COLO668 (cell line): ENCODE measurements around the gene TDRD9.
"Not testable (repeated sequence)": the region's sequence is repeated elsewhere in the genome, so short reads cannot be mapped to it uniquely, and the experiment has no call there.

Experiments used
- DNase-seq: peaks from one replicate; lab custom pipeline; 2025; ENCODE audit not compliant: unreplicated experiment; lab: John Stamatoyannopoulos, UW

Gene TDRD9

GRCh38 chr14:103892247-103892646 lies 36.0 kb upstream of the TDRD9 start:
- no peak for DNase-seq

GRCh38 chr14:103894034-103894722 lies 34.1 kb upstream of the TDRD9 start:
- no peak for DNase-seq

- DNase-seq, result no peak
Measured at GRCh38 chr14:103894723-103895059, 33.6 kb upstream of the TDRD9 start.

DNA sequence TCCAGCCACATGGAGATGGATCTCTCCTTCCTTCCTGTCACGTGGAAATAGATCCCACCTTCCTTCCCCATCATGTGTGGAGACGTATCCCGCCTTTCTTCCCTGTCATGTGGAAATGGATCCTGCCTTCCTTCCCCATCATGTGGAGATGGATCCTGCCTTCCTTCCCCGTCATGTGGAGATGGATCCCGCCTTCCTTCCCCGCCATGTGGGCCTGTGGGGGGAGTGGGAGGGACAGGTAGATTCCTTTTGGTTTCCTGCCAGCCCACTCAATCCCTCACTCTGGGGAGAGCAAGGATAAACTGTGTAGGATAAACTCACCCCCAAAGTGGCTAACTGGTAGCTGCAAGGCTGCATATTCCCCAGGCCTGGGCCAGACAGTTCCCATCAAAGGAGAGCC lies 31.7 kb upstream of the TDRD9 start:
- DNase-seq, result no peak

GRCh38 chr14:103897075-103897947 lies 30.9 kb upstream of the TDRD9 start:
- no peak for DNase-seq

- DNase-seq, result no peak
Measured at GRCh38 chr14:103898204-103898603, 30.1 kb upstream of the TDRD9 start.

GRCh38 chr14:103898711-103899110 lies 29.5 kb upstream of the TDRD9 start:
- DNase-seq, result no peak

- DNase-seq, result no peak
Measured at GRCh38 chr14:103899316-103899715, 28.9 kb upstream of the TDRD9 start.

GRCh38 chr14:103899833-103900232 lies 28.4 kb upstream of the TDRD9 start:
- DNase-seq, result no peak

DNA sequence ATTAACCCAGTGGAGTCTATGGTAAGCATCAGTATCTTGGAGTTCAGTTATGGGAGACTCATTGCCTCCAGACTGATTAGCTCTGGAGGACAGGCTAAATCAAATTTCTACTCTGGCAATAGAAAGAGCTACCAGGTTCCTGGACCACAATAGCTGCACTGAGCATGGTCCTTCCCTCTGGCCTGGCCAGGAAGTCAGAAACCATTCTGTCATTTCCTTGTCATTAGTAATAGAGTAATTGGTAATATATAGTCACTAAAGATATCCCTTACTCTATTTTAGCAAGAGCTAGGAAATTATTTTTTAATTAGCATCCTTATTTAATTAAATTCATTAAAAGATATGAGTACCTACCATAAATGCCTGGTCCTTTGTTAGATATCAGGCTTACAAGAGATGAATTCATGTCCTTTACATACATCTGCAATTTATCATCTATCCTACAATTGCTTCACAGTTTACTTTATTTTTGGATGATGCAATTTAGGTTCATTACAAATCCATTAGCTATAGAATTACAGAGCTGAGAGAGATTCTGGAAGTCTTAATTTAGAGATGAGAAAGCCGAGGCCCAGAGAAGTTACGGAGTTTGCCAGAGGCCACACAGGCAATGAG lies 23.7 kb upstream of the TDRD9 start:
- no peak for DNase-seq

DNA sequence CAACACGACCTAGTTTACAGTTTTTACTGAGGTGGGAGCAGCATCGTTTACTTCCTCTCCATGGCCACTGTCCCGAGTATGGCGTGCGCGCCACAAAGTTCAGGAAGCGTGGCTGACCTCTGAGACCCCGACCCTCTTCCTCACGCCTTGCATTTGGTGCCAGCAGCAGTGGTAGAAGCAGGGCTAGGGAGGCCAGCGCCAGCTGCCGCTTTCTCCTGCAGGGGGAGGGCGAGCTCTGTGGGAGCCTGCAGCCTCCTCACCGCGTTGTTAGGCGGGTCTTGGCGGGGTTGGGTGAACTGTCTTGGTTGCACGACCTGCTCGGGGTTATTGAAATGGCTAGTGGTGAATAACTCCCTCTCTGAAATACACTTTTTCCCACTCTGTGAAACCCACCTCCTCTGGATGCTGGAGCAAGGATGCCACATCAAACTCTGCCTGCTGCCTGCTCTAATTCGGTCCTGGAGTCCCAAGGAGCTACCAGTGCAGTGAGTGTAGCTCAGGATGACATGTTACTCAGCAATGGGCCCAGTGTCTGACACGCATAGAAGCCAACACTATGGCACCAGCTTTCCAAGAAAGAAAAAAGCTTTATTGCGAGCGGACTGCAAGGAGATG lies 22.3 kb upstream of the TDRD9 start:
- DNase-seq, result no peak

DNA sequence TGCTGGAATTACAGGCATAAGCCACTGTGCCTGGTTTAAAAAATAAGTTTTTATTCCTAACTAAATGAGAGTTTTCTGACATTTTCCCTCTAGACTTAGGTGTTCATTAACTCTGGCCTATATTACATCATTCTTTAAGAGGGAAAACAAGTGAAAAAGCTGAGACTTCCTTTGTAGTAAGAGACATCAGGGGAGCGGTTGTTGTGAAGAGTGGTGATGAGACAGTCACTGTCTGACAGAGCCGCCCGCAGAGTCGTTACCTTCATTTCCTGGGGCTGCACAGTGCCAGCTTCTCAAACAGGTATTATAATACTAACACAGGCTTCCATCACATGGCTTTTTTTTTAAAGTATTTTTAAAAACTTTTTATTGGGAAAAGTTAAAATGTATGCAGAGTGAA lies 19.7 kb upstream of the TDRD9 start:
- DNase-seq, result no peak

DNA sequence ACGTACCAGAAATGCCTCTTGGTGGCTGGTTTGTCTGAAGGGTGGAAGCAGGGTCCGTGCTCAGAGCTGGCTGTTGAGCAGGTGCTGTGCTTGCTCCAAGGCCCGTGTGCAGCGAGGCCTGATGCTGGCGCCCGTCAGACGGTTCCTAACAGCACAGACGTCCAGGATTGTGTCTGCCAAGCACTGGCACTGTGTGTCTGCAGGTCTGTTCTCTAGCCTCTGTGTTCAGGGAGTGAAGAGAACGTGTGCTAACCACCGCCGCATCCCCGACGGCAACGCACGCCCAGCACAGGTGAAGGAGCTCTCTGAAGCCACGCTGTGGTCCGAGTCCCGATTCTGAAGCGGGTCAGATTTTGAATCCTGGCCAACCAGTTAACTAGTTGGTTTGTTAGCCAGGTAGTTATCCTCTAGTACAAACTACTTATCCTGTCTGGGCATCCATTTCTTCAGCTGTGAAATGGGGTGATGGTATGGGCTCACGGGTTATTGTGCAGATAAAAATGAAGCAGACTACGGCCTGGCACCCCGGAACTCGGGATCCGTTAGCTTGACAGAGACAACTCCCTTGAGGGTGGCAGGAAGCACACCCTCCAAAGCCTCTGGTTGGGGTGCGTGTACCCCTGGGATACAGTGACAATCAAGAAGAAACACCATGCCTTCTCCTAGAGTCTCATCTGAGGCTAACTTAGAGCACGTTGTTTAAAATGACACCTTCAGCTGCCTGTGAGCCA lies 18.6 kb upstream of the TDRD9 start:
- no peak for DNase-seq

GRCh38 chr14:103910262-103910935 lies 17.9 kb upstream of the TDRD9 start:
- peak; percentile 84 for DNase-seq

DNA sequence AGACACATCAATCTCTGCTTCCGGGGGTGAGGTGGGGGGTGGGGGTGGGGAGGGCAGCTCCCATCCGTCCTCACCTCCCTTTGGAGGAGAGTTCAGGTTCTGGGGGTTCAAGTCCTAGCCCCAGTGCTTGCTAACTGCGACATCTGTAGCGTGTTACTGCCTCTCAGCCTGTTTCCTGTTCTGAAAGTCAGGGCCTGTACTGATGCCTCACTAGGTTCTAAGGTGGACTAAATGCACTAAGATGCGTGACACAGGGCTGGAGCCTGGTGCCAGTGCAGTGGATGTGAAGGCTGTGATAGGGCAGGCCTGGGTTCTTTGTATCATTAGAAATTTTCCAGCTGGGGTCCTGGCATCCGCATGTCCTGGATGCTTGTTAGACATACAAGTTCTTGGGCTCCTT lies 17.3 kb upstream of the TDRD9 start:
- DNase-seq, result no peak

GRCh38 chr14:103915616-103916015 lies 12.6 kb upstream of the TDRD9 start:
- DNase-seq, result no peak

- DNase-seq, result no peak
Measured at GRCh38 chr14:103916636-103917262, 11.5 kb upstream of the TDRD9 start.

DNA sequence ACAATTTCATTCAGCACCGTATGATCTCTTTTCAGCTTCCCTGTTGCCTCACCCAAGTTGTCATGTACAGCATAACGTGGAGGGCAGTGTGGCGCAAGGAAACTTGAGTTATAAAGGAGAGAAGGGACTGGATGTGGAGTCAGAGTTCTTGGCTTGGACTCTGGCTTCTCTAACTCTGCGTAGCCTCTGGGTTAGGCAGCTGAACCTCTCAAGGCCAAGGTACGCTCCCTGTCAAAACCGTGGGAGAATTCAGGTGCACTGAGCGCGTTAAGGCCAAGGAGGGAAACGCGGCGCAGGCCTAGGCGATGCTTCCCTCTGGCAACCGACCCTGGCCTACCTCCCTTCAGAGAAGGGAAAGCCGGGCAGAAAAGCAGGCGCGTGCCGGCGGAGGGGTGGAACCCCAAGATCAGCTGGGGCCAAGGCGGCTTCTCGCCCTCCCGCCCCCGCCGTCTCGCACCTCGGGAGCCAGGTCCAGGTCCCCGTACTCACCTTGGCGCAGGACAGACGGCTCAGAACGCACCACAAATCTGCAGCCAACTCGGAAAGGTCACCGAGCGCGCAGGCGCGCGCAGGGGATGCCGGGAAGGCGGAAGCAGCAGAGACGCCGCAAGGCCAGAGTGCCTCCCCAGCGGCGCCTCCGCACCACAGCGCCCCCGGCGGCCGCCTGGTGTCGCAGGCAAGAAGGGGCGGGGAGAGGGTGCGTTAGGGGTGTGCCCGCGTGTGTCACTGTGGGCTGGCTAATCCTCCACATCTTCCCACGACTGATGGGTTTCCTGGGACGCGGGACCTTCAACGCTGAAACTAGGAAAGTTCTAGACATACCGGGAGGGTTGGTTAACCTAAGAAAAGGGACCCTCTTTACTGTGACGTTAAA lies 7.0 kb upstream of the TDRD9 start:
- peak; percentile 97 for DNase-seq

GRCh38 chr14:103921855-103922200 lies 6.4 kb upstream of the TDRD9 start:
- not testable (repeated sequence) for DNase-seq
